Inflammatory macrophage treated with lipopolysaccharide for 1 hour (primary cell): ENCODE measurements around the gene SUCLG2.

Experiments used
- DNase-seq, 2 donors: peaks; one replicate each; pipeline ENCODE4 v3.0.0-alpha.2; 2020 to 2022

The SUCLG2 gene

GRCh38 chr3:67437090-67437489 is 217.3 kb downstream of the SUCLG2 start:
- DNase-seq: no peak

DNA sequence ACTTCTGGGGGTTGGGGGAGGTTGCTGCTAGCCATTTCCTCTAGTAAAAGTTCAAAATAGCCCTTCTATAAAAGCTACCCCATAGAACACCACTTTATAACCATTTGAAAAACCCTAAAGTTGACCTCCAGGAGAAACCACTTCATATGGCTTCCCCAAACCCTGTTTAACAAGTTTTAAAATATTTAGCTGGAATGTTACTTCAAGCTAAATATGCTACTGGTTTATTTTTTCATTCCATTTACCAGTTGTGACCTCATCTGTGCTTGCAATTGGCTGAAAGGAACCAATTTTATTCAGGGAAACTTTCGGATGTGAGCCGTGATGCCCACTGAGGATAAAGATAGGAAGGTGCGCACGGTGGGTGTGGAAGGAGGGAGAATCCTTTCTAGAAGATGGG is 221.3 kb downstream of the SUCLG2 start:
- DNase-seq: no peak

DNA sequence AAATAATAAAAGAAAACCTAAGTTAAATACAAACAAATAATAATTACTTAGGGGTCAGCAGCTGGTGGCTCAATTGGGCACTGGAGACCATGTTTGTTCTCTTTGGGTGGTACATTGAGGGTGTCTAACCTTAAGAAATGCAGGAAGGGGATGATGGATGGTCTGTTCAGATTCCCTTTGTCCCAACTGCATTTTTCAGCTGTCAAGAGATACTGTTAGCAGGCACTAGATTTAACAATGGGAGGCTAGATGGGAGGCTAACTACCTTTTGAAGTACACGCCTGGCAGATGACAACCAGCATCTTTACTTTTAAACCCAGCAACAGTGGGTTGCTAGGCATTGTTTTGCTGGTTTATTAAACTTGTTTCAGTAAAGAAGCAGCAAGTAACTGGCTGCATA is 222.5 kb downstream of the SUCLG2 start:
- DNase-seq: no peak

GRCh38 chr3:67423722-67424121 is 230.7 kb downstream of the SUCLG2 start:
- no peak for DNase-seq

DNA sequence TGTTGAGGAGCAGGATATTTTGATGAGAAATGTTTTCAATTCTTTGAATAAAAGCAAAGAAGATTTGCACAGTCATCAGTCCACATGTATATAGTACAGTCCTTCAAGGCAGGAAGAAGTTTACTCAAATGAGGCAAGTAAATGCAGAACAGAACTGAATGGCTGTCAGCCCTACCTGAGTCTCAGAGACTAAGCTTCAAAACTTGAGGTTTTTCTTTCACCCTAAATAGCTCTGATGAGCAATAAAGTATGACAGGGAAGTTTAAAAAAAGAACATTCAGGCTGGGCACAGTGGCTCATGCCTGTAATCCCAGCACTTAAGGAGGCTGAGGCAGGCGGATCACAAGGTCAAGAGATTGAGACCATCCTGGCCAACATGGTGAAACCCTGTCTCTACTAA is 232.5 kb downstream of the SUCLG2 start:
- no peak for DNase-seq

DNA sequence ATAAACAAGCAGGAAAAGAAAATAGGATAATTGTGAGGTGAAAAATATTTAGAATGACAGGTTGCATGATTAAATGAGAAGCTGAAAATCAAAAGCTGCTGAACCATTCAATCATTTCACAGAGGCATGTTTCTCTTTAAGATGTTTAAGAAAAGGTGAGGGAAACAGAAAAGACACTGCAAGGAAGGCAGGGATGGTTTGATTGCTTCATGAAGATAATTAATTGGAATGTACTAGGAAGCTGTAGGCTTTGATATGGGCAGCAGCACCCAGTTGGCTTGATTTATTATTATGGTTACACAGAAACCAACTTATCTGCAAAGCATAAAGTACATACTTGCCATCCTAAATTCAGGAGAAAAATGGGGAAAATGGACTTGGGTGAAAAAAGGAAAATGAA is 234.6 kb downstream of the SUCLG2 start:
- DNase-seq: no peak

GRCh38 chr3:67419218-67419529 is 235.2 kb downstream of the SUCLG2 start:
- no peak for DNase-seq

DNA sequence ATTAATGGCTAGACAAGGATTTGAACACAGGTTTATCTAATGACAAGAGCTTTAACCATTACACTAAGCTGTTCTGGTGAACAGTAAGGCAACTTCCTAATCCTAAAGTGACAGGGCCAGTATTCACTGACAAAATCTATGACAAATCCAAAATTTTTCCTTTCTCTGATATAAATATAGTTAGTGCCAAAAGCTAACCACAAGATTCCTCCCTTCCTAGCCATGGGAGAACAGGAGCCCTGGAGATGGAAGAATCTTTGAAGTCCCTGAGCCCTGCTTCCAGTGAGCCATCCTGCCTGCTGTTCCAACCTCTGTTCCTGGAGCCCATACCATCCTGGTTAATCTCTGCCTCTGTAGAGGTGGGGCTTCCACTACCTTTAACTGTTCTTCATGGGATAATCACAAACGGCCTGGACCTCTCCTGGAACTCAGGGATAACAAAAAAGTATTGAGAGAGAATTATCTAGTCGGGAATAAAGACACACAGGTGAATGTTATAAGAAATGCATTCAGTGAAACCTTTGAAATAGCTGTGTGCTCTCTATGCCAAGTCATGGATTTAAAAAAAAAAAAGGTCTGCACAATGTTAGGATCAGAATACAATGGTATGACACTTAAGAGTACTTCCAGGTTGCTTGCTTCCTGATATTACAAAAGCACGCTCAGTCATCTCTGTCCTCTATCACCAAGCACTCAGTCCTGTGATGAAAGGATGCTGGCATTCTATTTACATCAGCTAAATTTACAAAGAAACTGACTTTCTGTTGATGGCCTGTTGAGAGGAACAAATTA is 235.8 kb downstream of the SUCLG2 start:
- DNase-seq: no peak

GRCh38 chr3:67416703-67417102 is 237.7 kb downstream of the SUCLG2 start:
- no peak for DNase-seq

- no peak for DNase-seq
Measured at GRCh38 chr3:67415511-67415910, 238.9 kb downstream of the SUCLG2 start.

DNA sequence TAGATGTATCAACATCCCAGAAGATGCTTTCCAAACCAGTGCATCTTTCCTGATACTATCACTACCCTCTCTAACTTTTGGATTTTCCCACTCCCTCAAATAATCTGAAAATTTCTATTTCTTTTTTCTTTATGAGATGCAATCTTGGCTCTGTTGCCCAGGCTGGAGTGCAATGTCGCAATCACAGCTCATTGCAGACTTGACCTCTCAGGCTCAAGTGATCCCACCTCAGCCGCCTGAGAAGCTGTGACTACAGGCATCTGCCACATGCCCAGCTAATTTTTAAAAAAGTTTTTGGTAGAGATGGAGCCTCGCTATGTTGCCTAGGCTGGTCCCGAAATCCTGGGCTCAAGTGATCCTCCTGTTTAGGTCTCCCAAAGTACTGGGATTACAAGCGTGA is 239.7 kb downstream of the SUCLG2 start:
- no peak for DNase-seq

DNA sequence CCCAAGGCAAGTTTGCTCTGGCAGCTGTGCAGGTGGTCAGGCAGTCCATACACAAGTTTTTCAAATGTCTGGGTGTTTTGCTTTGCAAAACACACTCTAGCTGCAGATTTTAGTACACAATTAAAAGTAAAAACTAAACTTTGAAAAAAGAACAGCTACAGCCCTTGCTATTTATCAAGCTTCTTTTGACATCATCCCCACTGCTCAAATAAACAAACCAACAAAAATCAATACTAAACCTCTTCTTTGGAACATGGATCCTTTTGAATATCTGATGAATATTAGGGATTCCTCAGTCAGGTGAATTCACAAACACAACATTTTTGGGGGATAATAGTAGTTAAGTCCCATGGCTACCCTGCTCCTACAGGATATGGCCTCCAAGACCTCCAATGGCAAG is 249.2 kb downstream of the SUCLG2 start:
- no peak for DNase-seq

- DNase-seq: no peak
Measured at GRCh38 chr3:67402873-67403272, 251.5 kb downstream of the SUCLG2 start.

DNA sequence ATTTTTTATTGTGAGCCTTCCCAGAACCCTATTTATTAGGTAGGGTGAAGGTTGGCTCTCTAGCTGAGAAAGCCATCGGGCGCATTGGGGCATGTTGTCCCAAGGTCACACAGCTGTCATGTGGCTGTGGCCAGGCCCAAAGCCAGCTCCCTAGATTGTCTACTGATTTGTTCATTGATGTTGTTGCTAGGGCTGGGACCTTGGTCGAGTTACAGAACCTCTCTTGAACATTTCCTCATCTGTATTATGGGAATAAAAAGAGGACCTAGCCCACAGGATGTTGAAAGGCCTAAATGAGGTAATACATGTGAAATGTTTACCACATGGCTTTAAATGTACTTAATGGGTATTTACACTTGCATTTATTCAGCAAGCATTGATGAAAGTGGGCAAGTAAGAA is 252.5 kb downstream of the SUCLG2 start:
- peak; percentile 78 to 88 for DNase-seq

GRCh38 chr3:67400476-67400875 is 253.9 kb downstream of the SUCLG2 start:
- no peak for DNase-seq

DNA sequence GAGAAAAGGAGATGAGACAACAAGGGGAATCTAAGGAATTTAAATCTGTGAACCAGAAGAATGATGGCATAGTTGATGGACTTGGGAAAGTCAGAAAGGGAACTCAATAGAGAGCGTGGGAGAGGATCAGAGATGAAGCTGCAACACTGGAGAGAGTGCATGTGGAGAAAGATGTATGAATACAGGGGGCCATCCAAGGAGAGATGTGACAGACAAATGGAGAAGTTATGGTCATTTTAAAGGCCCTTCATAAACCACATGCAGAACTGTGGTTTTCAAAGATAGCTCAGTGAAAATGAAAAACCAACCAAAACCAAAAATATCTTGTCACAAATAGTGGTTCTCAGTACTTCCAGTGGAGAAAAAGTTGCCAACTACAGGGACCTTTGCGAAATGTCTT is 265.2 kb downstream of the SUCLG2 start:
- DNase-seq: peak; percentile 10 to 58

DNA sequence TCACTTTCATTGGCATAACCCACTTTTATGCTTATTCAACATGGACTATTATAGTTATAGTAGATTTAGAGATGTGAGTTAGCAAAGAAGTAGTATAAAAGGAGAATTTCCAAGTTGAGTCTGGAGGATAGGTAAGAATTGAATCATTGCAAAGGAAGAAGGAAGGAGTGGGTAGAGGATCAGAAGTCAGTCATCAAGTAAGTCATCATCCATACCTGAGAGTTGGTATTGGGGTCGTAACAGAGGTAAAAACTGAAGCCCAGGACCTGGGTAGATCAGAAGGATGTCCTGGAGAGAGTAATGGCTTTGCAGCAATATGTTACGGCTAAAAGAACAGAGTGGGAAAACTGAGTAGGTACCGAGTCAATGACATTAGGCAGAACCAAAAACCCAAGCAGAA is 265.7 kb downstream of the SUCLG2 start:
- DNase-seq: no peak

- peak; percentile 25 to 63 for DNase-seq
Measured at GRCh38 chr3:67386451-67386850, 268.0 kb downstream of the SUCLG2 start.

DNA sequence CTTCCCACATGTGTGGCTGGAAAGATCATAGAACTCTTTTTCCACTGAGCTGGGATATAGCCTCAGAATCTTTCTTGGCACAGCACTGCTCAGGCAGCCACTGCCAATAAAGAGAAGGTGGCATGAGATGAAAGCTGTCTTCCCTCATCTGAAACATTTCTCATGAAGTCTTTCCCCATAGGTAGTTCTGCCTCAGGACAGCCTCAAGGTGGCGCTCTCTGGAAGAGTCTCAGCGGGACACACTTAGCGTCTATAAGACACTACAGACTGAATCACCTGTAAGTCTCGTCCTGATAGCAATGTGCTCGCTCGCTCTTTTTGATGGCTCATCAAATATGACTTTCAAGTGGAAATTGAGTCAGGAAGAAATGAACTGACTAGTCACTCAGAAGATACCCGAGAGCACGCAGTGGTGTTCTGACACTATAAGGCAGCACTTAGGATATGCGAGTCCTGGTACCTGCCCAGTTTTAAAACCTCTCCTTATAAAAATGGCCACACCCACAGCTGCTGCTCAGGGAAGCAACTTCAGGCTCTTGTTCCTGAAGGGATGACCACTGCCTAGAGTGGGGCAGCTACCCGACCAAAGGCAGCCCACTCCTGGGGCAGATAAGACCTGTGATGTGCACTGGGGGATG is 269.5 kb downstream of the SUCLG2 start:
- DNase-seq: peak; percentile 12 to 47

DNA sequence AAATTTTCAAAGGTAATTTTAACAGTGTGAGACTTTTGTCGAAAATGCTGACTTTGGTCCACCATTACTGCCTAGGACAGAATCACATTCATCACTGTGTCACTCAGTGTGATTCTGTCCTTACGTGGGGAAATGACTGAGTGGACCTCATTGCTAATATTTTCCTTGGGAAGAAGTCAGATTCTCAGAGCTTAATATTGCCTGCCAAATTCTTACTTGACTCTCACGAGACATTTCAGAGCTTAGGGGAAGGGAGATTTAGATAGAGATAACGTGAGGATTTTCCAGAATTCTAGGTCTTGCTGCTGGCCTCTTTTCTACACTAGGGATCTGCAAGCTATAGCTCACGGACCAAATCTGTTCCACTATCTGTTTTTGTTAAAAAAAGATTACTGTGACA is 270.4 kb downstream of the SUCLG2 start:
- no peak for DNase-seq

GRCh38 chr3:67383379-67383778 is 271.0 kb downstream of the SUCLG2 start:
- DNase-seq: no peak

- no peak for DNase-seq
Measured at GRCh38 chr3:67382536-67382935, 271.9 kb downstream of the SUCLG2 start.

DNA sequence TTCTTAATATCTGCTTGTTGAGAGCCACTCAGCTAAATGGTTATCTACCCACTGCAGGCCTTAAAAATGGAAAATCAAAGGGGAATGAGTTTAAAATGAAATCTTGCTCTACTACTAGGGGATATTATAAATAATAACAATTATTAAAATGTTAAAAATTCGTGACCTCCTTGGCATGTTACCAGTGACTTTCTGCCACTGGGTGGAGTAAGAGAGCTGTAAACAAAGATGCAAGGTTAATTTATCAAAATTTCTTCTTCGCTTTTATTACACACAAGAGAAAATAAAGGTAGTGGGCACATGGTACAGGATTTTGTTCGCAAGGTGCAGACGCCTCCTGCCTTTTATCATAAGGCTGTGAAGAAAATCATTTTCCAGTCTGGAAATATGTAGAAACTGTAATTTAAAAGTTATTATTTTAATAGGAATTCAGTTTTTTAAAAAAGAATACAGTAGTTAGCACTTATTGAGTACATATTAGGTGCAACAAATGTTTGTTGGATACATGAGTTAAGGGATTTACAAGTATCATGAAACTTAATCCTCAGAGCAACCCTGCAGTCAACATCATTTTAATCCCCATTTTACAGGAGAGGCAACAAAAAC is 272.6 kb downstream of the SUCLG2 start:
- peak in 1 of 2 donors; percentile 48 for DNase-seq

DNA sequence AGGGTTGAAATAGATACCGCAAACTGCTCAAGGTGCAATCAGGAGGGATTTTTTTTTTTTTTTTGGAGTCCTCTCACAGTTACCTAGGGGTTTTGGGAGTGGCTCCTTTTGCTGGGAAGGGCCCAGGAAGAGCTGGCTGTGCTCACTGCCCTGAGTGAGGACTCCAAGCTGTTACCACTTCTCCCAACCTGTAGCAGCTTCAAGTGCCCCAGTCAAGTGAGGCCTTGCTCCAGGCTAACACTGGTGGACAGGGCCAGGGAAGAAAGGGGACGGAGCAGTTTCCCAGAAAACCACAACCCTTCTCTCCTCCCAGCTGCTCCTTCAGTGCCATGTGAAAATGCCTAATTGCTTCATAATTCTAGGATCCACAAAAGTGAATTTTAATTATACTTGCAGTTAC is 274.3 kb downstream of the SUCLG2 start:
- DNase-seq: no peak

DNA sequence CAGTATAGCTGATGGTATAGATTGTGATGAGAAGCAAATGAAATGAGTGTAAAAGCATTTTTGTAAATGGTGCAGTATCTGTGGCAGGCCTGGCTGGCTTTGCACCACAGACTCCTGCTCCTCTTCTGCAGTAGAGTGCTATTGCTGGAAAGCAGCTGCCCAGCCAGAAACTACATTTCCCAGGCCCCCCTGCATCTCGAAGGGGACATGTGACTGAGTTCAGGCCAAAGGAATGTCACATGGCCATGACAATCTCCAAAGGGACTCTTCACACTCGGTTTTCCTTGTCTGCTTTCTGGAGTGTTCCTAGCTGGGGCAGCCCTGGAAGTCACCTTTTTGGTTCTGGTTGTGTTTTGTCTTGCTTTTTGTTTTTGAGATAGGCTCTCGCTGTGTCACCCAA is 277.1 kb downstream of the SUCLG2 start:
- DNase-seq: no peak
